GM18870 (cell line): ENCODE measurements around the gene PRRT1B.

Source experiments
- ATAC-seq: cut with Tn5 transposase; IDR thresholded peaks from one replicate; pipeline ENCODE4 v1.9.1; 2021; ENCODE audit warnings: moderate library complexity; ENCODE audit not compliant: unreplicated experiment

Gene PRRT1B

DNA sequence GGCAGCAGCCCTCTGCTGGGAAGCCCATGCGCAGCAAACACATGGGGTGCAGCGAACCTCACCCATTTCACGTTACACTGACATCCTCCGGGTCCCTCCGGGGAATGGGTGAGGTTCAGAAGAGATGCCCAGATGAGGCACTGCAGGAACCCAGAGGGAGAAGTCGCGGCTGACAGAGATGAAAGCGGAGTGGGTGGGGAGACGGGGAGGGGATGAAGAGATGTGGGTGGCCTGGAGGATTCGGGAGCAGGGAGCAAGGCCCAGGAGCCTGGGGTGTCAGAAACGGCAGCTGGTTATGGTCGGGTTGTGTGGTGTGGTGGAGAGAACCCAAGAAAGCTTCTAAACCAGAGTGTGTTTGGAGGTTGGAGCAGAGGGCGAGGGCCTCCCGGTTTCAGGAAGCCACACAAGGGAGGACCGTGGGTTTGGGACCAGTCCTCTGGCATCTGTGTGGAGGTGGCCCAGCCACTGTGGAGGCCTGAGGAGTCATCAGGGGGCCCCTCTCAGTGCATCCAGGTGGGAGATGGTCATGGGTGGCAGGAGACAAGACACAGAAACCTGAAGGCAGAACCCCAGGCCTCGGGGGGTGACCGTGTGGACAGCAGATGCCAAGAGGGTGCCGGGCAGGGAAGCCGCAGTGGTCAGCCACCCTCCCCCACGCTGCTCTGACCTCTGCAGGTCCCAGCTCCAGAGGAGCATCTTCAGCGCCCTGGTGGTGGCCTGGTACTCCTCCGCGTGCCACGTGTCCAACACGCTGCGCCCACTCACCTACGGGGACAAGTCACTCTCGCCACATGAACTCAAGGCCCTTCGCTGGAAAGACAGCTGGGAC is 22.9 kb upstream of the PRRT1B start:
- ATAC-seq = no peak

DNA sequence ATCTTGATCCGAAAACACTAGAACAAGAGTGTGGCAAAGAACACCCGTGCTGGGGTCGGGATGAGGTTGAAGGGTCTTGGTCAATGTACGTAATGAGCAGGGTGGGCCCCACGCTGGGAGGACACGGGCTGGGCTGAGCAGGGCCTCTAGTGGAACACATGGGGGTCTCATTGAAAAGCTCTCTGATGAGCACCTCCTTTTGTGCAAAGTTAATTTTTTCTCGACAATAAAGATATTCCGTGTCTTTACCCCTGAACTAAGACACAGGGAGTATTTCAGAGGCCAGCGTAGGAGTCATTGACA is 22.3 kb upstream of the PRRT1B start:
- ATAC-seq = no peak

DNA sequence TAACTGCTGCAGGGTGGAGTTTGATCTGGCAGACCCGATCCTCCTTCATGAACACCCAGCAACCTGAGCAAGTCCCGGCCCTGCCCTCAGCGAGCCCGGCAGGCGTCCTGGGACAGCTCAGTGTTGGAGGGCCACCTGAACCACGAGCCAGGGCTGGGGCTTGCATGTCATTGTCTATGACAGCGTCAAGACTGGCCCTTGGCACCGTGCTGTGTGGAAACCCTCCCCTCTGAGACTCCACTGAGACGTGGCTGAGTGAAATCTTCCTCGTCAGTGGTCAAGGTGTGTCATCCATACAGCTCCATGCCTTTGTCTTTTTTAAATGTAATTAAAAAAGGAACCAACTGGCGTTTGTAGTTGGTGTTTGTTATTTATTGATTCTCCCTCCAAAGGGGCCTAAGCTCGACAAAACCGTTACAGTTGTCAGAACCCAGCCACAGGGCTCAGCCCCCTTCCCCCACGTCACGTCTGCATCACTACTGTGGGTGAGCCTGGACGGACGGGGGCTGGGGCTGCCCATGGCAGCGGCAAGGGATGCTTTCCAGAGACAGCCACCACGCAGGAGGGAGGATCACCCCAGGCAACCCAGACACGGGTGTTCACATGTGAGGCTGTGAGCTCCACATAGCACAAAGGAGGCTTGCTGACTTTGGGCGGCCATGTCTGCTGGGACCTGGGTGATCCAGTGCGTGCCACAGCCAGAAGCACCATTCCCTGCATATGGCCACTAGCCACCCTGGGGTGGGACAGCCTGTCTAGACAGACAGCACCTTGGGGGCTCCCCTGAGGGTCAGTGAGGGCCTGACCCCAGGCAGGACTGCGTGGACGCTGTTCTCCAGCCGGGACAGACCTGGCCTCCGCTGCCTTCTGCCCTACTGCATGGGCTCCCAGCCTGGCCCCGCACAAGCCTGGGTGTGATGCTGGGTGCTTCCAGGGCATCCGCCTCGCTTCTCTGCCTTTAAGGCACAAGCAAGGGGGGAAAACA is 21.6 kb upstream of the PRRT1B start:
- no peak for ATAC-seq

DNA sequence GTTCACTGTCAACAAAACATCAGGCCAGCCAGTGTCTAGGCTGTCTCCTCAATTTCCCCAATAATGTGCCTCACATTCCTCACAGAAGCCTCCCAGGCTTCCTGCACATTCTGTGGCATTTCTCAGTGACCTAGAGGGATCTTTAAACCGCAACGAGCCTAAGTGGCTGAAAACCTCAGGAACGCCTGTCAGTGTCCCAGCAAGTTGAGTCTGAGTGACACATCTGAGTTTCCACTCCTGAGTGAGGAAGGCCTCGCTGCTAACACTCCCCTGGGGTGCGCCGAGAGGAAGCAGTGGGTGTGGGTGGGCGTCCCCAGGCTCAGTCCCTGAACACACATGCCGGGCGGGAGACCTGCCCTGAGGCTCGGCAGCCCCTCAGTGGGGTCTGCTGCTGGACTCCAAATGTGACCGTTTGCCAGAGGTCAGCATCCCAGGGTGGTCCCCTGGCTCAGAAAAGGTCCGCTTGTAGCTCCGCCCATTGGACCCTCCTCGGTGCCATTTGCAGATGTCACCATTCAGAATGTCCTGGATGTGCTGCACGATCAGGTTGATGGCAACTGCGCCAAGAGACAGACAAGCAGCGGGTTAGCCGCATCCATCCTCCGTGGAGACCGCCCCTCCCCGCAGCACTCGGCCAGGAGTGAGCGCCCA is 20.5 kb upstream of the PRRT1B start:
- ATAC-seq = no peak

DNA sequence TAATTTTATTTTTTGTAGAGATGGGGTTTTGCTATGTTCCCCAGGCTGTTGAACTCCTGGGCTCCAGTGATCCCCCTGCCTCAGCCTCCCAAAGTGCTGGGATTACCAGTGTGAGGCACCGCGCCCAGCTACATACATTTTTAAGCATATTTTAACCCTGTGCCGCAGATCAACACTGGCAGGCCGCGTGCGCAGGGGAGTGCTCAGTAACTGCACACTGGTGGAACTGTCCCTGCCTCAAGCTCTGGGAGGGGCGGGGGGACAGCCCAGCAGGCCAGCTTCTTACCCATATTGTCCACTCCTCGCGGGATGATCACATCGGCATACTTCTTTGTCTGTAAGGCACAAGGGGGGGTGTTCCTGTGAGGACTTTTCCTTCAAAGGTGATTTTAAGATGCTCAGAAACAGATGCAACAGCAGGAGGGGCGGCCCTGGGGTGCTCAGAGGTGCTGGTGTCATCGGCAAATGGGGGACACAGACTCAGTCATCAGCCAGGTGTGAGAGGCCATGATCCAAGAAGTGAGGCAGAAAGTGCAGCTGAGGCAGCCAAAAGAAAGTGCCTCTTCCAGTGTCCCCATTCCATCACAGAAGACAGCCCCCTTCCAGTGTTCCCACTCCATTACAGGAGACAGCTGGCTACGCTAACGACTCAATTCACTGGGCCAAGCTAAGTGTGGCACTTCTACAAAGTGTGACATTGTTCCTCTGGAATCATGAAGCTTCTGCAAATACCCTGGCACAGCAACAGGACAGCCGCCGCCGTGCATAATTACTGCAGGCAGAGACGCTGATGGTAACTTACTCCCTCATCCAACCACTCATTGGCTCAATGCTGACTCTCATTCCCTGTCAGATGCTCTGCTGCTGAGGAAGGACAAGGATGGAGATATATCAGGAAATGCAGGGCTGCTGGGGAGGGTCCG is 19.4 kb upstream of the PRRT1B start:
- no peak for ATAC-seq

DNA sequence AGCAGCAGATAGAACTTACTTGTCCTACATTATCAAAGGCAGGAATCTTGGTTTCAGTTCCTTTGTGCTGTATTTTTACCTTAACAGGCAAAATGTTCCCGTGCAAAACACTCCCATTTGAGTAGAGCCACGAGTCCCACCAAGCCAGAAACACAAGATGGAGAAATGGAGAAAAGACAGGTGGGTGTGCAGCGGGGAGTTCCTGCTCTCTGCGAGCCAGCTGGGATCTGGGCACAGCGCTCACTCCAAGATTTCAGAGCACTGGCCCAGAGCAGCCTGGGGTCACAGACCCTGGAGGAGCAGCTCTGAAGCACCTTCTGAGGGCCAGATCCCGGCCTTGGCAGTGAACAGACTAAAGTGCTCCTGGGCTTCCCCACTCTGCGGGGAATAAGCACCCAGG is 17.1 kb upstream of the PRRT1B start:
- no peak for ATAC-seq

DNA sequence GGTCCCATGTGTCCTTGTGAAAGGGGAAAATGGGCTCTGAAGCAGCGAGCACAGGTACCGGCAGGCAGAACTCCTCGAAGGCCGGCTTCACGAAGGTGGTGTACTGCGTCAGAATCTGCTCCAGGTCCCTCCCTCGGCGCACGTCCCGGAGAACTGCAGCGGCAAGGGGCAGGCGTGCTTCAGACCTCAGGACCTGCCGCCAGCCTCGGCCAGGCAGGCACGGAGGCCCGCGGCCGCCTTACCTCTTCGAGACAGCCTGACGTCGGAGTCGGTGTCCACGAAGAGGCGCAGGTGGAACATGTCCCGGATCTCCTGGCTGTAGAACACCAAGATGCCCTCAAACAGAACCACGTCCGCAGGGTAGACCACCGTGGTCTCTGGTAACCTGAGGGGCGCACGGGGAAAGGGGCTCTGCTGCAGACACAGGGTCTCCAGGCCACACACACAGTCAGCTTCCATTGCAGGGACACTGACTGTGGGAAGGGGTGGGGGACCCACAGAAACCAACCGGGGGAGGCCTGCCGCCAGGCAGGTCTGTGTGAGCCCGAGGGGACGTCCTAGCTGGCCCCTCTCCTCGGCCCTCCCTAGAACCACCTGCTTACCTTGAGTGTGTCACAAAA is 16.3 kb upstream of the PRRT1B start:
- no peak for ATAC-seq

DNA sequence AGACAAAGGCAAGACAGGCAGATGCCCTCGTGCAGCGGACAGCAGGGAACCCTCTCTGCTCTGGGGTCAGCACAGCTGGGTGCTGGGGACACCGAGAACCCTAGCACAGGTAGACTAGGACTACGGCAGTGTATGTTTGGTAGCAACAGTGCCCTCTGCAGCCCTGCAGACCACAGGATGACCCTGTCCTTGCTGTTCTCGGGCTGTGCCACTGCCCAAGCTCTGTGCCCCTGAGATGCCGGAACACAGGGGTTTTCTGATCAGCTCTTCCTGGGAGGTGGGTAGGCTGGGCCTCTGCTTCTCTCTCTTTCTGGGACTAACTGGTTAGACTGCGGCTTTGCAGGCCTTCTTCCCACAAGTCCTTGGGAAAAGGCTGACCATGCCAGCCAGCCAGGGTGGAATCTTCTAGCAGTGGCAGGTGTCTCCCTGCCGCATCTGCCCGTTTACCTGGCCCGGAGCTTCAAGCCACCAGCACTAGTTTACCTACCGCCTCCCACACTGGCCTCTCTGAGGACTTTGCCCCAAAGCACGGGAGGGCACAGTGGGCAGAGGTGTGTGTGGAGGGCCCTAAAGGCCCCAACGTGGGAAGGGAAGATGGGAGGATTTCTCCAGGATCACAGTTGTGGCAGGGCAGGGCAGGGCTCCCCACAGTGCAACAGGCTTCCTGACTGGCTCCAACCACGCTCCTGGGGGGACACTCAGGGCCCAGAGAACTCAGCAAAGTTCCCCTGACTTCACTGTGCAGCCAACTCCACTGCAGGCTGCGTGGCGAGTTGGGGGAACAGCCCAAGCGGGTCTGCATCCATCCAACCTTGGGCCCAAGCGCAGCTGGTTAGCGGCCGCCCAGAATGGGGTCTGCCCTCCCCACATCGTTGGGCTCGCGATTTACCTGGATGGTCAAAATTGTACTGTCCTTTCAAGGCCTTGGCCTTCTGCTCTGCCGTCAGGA is 15.5 kb upstream of the PRRT1B start:
- ATAC-seq = no peak

DNA sequence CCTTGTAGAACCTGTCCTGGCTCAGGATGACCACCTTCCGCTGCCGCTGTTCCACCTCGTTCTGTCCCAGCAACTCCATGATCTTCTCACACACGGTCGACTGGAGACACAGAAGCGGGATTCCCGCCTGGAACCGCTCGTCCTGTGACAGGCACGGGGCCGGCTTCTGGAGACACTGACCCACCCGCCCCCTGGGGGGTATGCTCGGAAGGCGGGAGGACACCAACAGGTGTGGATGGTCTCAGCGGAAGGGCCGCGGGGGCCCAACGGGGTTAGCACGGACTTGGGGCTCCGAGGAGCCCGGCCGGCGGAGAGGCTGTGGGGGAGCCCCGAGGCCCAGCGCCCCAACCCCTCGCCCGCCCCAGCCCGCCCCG is 14.8 kb upstream of the PRRT1B start:
- no peak for ATAC-seq

DNA sequence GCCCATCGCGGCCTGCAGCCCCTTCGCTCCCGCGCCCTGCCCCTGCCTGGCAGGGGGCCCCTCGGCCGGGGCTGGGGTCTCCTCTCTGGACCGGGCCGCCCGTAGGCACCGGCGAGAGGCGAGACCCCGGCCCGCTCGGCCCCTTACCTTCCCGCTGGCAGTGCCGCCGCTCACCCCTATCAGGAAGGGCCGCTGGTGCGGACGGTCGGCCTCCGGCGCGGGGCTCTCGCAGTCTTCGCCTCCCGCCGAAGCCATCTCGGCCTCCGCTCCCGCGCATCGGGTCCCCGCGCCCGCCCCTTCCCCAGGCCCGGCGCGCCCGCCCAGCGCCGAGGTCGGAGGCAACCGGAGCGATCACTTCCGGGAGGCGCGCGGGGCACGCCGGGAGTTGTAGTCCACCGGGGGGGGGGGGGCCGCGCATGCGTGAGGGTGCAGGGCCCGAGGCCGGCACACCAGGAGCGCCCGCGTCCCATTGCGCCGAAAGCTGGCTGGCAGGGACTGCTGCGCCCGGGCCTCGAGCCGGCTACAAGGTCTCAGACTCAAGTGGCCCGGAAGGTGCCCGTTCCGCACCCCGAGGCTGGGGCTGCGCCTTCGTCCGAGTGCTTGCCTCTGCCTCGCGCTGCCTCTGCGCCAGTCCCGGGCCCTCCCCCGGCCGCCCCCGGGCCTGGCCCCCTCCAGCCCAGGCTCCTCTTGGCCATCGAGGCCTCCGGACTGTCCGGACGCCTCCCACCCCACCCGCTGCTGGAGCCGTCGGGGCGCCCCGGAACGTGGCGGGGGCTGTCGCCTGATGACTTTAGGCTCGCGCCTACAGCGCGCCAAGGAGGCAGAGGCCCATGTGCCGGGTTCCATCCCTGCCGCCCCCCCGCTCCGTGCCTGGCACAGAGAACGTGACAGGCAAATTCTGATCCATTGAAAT is 14.1 kb upstream of the PRRT1B start, which contains the start of gene UCK1:
Gene UCK1, minus strand, starts transcription at position 344 of the 913 bp plus-strand sequence. Its CDS starts 89 bp downstream, at position 255.
- ATAC-seq = peak; percentile 60

DNA sequence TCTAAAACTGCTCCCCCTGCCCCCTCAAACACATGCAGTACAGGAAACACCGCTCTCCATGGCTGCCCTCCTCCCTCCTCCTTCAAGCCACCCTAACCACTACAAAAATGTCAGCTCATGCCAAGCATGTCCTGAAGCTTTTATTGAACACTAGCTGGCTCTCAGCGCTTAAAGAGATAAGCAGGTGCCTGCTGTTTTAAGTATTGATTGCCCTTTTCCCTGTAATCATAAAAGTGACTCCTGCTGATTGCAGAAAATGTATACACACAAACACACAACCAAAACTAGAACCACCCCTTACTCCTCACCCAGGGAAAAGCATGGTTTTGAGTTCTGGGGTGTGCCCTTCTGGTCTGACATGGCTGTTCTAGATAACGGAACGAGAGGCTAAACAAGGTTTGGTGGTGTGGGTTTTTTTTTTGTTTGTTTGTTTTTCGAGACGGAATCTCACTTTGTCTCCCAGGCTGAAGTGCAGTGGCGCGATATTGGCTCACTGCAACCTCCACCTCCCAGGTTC is 10.5 kb upstream of the PRRT1B start:
- no peak for ATAC-seq

DNA sequence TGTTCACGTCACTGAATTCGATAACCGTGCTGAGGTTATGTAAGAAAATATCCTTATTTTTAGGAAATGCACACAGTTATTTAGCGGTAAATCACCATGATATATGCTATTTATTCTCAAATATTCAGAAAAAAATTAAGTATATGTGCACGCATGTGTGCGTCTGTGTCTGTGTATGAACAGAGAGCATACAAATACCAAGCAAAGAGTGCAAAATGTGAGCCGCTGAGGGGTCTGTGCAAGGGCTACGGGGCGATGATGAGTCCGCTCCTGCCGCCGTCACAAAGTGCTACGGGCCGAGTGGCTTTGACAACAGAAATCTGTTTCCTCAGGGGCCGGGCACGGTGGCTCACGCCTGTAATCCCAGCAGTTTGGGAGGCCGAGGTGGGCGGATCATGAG is 7.4 kb upstream of the PRRT1B start:
- ATAC-seq = no peak

DNA sequence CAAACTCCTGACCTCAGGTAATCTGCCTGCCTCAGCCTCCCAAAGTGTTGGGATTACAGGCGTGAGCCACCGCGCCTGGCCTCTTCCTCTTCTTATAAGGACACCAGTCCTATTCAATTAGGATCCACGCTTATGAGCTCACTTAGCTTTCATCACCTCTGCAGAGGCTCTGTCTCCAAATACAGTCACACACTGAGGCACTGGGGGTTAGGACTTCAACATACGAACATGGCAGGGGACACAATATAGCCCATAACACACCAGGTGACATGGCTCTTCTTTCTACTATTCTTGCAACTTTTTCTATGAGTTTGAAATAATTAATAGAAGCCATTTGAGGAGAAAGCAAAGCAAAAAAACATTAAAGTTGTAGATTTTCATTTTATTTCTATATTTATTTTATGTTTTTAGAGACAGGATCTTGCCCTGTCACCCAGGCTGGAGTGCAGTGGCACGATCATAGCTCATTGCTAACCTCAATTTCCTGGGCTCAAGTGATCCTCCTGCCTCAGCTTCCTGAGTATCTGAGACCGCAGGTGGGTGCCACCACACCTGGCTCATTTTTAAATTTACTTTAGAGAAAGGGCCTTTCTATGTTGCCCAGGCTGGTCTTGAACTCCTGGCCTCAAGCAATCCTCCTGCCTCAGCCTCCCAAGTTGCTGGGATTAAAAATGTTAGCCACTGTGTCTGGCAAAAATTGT is 6.0 kb upstream of the PRRT1B start:
- ATAC-seq = no peak

DNA sequence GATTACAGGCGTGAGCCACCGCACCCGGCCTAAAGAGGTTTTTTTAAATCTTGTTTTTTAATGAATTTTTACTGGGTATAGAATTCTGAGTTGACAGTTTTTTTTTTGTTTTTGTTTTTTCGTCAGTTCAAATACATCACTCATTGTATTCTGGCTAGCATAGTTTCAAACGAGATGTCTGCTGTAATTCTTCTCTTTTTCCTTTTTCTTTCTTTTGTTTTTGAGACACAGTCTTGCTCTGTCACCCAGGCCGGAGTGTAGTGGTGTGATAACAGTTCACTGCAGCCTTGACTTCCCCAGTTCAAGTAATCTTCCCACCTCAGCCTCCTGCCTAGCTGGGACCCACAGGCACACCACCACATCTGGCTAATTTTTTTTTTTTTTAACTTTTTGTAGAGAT is 2.2 kb upstream of the PRRT1B start:
- ATAC-seq = no peak

DNA sequence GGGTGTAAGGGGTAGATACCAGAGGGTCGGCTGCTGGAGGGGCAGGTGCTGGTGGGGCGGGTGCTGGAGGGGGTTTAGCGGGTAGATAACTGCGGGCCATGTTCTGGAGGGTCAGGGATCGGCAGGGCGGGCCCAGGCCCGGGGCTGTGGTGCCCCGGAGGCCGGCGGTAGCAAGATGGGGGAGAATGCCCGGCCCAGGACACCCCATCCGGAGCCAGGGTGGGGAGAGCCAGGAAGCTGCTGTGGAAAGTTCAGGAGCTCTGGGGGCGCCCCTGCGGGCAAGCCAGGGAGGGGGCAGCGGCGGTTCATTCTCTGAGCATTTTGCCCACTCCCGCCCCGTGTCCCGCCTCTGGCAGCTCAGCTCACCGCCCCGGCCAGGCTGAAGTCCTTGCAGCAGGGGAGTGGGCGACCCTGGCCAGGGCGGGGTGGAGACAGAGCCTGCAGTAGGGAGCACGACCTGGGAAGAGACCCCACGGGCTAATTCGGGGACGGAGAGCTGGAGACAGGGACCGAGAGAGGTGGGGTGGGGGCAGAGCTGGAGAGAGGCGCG is 538 bp downstream of the PRRT1B start:
- ATAC-seq = no peak

DNA sequence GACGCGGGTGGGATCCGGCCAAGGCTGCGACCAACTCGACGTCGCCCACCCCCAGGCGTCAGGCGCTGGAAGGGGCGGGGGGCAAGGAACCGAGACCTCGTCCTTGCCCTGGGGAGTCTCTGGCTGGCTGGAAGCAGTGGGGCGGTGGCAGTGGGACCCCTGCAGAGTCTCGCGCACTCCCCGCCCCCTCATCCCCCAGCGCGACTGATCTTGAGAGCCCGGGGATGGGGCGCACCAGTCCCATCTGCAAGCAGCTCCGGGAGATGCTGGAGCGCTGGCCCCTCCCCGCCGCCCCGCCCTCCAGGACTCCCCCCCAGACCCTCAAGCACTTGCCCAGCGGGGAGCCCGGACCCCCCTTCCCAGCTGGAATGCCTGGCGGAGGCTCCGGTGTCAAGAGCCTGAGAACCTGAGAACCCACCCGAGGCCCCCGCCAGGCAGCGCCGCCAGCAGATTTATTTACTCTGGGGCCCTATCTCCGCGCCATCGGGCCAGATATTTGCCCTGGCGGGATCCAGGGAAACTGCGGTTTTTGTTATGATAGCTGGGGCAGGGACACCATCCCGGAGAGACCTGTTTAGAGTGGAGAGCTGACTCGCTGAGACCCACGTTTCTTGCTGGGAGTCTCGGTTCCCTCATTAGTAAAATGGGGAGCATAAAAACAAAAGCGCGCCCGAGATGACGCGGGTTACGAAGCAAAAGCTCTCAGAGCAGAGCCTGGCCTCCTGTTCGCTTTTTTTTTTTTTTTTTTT is 1.2 kb downstream of the PRRT1B start:
- ATAC-seq = no peak
